Retinal pigment epithelial cell (primary cell): ENCODE measurements around the gene ANAPC2.

Source experiments
- DNase-seq: peaks from one replicate; pipeline ENCODE4 v3.0.0-alpha.2; 2010; ENCODE audit warnings: low read depth
- H3K4me3 ChIP-seq: 2 replicates; pipeline ENCODE4 v1.5.1; 2011; ENCODE audit warnings: mild to moderate bottlenecking, low read length, control low read depth, moderate library complexity
- CTCF ChIP-seq: conservative IDR thresholded peaks from 2 replicates; pipeline ENCODE4 v1.5.1; 2011; ENCODE audit warnings: low read depth, low read length, control low read depth, inconsistent platforms

ANAPC2 gene

DNA sequence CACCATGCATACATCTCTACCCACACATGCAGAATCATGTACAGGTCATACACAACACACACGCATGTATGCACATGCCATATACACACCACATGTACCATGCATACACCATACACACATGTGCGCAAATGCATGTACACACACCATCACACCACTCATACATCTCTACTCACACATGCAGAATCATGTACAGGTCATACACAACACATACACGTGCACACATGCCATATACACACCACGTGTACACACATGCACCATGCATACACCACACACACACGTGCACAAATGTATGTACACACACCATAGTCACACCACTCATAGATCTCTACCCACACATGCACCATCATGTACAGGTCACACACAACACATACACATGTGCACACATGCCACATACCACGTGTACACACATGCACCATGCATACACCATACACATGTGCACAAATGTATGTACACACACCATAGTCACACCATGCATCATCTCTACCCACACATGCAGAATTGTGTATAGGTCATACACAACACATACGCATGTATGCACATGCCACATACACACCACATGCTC, 35.4 kb downstream of the ANAPC2 start:
- no peak for TF ChIP-seq CTCF

GRCh38 chr9:137150617-137151457, 37.5 kb downstream of the ANAPC2 start:
- no peak for DNase-seq
- no peak for TF ChIP-seq CTCF

More for the DNA sequence above, 35.4 kb downstream of the ANAPC2 start:
- DNase-seq, result no peak
- no peak overlapping the region for H3K4me3 ChIP-seq

GRCh38 chr9:137149942-137150616, 38.3 kb downstream of the ANAPC2 start:
- no peak overlapping the region for H3K4me3 ChIP-seq
- TF ChIP-seq CTCF, result no peak
- DNase-seq, result no peak

More at GRCh38 chr9:137150617-137151457, 37.5 kb downstream of the ANAPC2 start:
- H3K4me3 ChIP-seq, result no peak overlapping the region

DNA sequence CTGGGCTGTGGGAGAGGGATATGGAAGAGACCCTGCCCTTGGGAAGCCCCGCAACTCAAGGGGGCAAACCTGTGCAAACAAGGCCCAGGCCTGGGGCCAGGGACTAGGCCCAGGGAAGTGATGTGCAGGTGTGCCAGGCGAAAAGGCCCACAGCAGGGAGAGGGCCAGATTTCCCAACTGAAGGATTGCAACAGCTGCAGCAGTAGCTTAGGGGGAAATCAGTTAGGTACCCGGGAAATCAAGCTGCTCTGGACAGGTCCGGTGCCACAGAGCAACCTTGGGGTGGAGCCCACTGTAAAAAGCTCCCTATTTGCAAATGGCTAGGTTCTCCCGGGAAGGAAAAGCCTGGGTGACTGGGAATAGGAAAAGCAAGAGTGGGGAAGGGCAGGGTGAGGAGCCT, 39.0 kb downstream of the ANAPC2 start:
- TF ChIP-seq CTCF, result no peak

GRCh38 chr9:137148661-137149060, 39.7 kb downstream of the ANAPC2 start:
- TF ChIP-seq CTCF, result no peak
- H3K4me3 ChIP-seq, result no peak overlapping the region
- no peak for DNase-seq

More for the DNA sequence above, 39.0 kb downstream of the ANAPC2 start:
- no peak overlapping the region for H3K4me3 ChIP-seq
- no peak for DNase-seq

GRCh38 chr9:137148242-137148641, 40.1 kb downstream of the ANAPC2 start:
- no peak for TF ChIP-seq CTCF
- no peak for DNase-seq
- H3K4me3 ChIP-seq, result no peak overlapping the region
